ENCODE measurements around the gene CCNI2. TPM values are rescaled to one million over a fixed set of nuclear protein-coding genes. Genes with fewer than 3 reads are reported as not detected.

Gene CCNI2
- total RNA-seq, 4 donors from 2014 or later: 0.34 to 0.81 (median 0.67) TPM; not detected in 1

- H3K9me3 ChIP-seq: no peaks in the 10 kb centered on the region
- H3K27ac ChIP-seq: no peak overlapping the region
- no peaks in the 10 kb centered on the region for H3K36me3 ChIP-seq
- intact Hi-C loops (cut with DNase I): no loop called here
- DNase-seq: no peak
- no peaks in the 10 kb centered on the region for H3K4me1 ChIP-seq
- no peak for TF ChIP-seq POLR2A (IDR thresholded peaks at IDR 0.05)
- no peak for TF ChIP-seq CTCF (IDR thresholded peaks at IDR 0.05)
- no peak overlapping the region for H3K4me3 ChIP-seq (replicated peaks in 1 of 3)
- H3K27me3 ChIP-seq: no peaks in the 10 kb centered on the region
- 94 to 96% methylated on average over 5 of the region's 5 CpGs for WGBS, 2 donors
Observed at GRCh38 chr5:132718544-132719312, 28.5 kb upstream of the CCNI2 start.

- TF ChIP-seq CTCF (IDR thresholded peaks at IDR 0.05) (no peak), POLR2A (IDR thresholded peaks at IDR 0.05) (no peak)
- Histone ChIP-seq H3K4me3 (replicated peaks in 1 of 3) (no peak overlapping the region), H3K9me3 (no peaks in the 10 kb centered on the region), H3K27me3 (no peaks in the 10 kb centered on the region), H3K4me1 (no peaks in the 10 kb centered on the region), H3K27ac (no peak overlapping the region), H3K36me3 (peaks cover 3 to 8% of the 10 kb centered on the region in 2 donors)
- DNase-seq: no peak
- 97 to 99% methylated on average over 2 of the region's 2 CpGs for WGBS, 2 donors
- intact Hi-C loops (cut with DNase I): no loop called here
Observed at GRCh38 chr5:132725745-132726144, 21.5 kb upstream of the CCNI2 start.

DNA sequence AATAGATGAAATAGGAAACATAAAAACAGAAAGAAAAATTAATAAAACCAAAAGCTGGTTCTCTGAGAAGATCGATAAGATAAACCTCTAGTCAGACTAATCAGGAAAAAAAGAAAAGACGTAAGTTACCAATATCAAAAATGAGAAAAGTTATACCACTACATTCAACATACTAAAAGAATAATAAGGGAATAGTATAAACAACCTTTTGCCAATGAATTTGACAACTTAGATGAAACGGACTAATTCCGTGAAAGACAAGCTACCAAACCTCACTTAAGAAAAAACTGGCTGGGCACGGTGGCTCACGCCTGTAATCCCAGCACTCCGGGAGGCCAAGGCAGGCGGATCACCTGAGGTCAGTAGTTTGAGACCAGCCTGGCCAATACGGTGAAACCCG is 17.3 kb upstream of the CCNI2 start:
- no peaks in the 10 kb centered on the region for H3K9me3 ChIP-seq
- no peak for DNase-seq
- H3K4me1 ChIP-seq: no peaks in the 10 kb centered on the region
- intact Hi-C loops (cut with DNase I): no loop called here
- H3K27ac ChIP-seq: no peak overlapping the region
- no peak overlapping the region for H3K4me3 ChIP-seq (replicated peaks in 1 of 3)
- no peaks in the 10 kb centered on the region for H3K27me3 ChIP-seq
- peaks cover 3 to 8% of the 10 kb centered on the region in 2 donors for H3K36me3 ChIP-seq
- TF ChIP-seq POLR2A (IDR thresholded peaks at IDR 0.05): no peak
- TF ChIP-seq CTCF (IDR thresholded peaks at IDR 0.05): no peak
- 91 to 96% methylated on average over 10 of the region's 10 CpGs for WGBS, 2 donors

- no peaks in the 10 kb centered on the region for H3K36me3 ChIP-seq
- TF ChIP-seq POLR2A (IDR thresholded peaks at IDR 0.05) (no peak), CTCF (IDR thresholded peaks at IDR 0.05) (no peak)
- H3K27me3 ChIP-seq: no peaks in the 10 kb centered on the region
- H3K27ac ChIP-seq: no peak overlapping the region
- no peaks in the 10 kb centered on the region for H3K9me3 ChIP-seq
- DNase-seq: no peak
- intact Hi-C loops (cut with DNase I): no loop called here
- 85 to 88% methylated on average over 2 of the region's 2 CpGs for WGBS, 2 donors
- peaks cover 4 to 13% of the 10 kb centered on the region in 2 donors for H3K4me1 ChIP-seq
- no peak overlapping the region for H3K4me3 ChIP-seq (replicated peaks in 1 of 3)
Observed at GRCh38 chr5:132733499-132734148, 13.6 kb upstream of the CCNI2 start.

DNA sequence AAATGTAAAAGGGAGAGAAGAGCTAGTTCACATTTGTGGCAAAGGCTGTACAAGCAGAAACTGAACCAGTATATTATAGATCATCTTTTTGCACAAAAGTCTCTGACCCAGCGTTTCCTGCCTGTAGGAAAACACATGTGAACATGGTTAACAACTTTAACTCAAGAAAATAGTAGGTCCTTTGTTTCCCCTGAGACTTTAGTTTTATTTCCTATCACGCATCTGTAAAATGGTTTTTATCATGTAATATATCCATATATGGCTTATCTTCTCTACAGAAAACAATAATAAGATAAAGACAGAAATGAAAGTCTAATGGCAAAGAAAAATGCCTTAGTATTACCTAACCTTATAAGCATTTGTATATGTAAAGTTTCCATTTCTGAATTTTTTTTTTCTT is 12.5 kb upstream of the CCNI2 start:
- no peak overlapping the region for H3K4me3 ChIP-seq (replicated peaks in 1 of 3)
- 94 to 96% methylated on average over 2 of the region's 2 CpGs for WGBS, 2 donors
- no peaks in the 10 kb centered on the region for H3K36me3 ChIP-seq
- DNase-seq: no peak
- intact Hi-C loops (cut with DNase I): no loop called here
- H3K27ac ChIP-seq: no peak overlapping the region
- peaks cover 4 to 13% of the 10 kb centered on the region in 2 donors for H3K4me1 ChIP-seq
- no peak for TF ChIP-seq POLR2A (IDR thresholded peaks at IDR 0.05)
- no peak for TF ChIP-seq CTCF (IDR thresholded peaks at IDR 0.05)
- no peaks in the 10 kb centered on the region for H3K27me3 ChIP-seq
- H3K9me3 ChIP-seq: no peaks in the 10 kb centered on the region
